H1 (cell line): ENCODE measurements around the gene DCDC1. TPM values are rescaled to one million over a fixed set of nuclear protein-coding genes. Genes with fewer than 3 reads are reported as not detected.

ENCODE experiments used
- CBX8 ChIP-seq: fragments of 300-800, 300-1000 bp; sonication (generic); IDR thresholded peaks from 2 replicates; pipeline ENCODE4 v1.7.1; 2016; ENCODE audit warnings: low read depth, low read length, borderline replicate concordance
- CHD7 ChIP-seq: fragments of 300-600 bp; sonication (generic); IDR thresholded peaks from 2 replicates; pipeline ENCODE4 v1.7.1; 2012; ENCODE audit warnings: low read length, moderate library complexity, mild to moderate bottlenecking, inconsistent platforms; ENCODE audit not compliant: insufficient replicate concordance
- CTCF ChIP-seq, 3 experiments: IDR thresholded peaks; 1 replicate in 2 of 3; 2 replicates in 1 of 3; pipeline versions ENCODE4 v1.5.1 to v1.6.1; 2011; ENCODE audit warnings: low read length in 3 of 3, mild to moderate bottlenecking in 3 of 3, inconsistent platforms in 2 of 3, low read depth in 1 of 3, moderate library complexity in 1 of 3; ENCODE audit not compliant: insufficient read depth in 1 of 3; ENCODE audit errors: control extremely low read depth in 1 of 3
- HDAC2 ChIP-seq, 2 experiments: fragments of 300-600 bp in 1 of 2; sonication (generic) in 1 of 2; IDR thresholded peaks; 2 replicates each; pipeline ENCODE4 v1.6.1; 2011 to 2012; ENCODE audit warnings: low read depth in 2 of 2, low read length in 2 of 2, mild to moderate bottlenecking in 2 of 2, moderate library complexity in 2 of 2, borderline replicate concordance in 1 of 2, inconsistent platforms in 1 of 2
- KDM4A ChIP-seq: IDR thresholded peaks from one replicate; pipeline ENCODE4 v1.7.1; 2012; ENCODE audit warnings: low read depth, mild to moderate bottlenecking, moderate library complexity, low read length, inconsistent platforms; ENCODE audit not compliant: severe bottlenecking
- POU5F1 ChIP-seq: IDR thresholded peaks from 2 replicates; pipeline ENCODE4 v1.6.1; 2011; ENCODE audit warnings: low read depth, mild to moderate bottlenecking, low read length, moderate library complexity
- SIN3A ChIP-seq, 2 experiments: IDR thresholded peaks in 1 of 2; conservative IDR thresholded peaks in 1 of 2; 2 replicates each; pipeline ENCODE4 v1.6.1; 2011 to 2012; ENCODE audit warnings: low read length in 2 of 2, improper control_type of control experiment in 1 of 2, low read depth in 1 of 2, mild to moderate bottlenecking in 1 of 2
- SRF ChIP-seq: IDR thresholded peaks from 2 replicates; pipeline ENCODE4 v1.6.1; 2011; ENCODE audit warnings: mild to moderate bottlenecking, low read depth, low read length, moderate library complexity
- polyA plus RNA-seq, 7 experiments: library from polyadenylated mRNA; depleted of rRNA in 3 of 7; stranded (reverse) in 5 of 7; unstranded in 2 of 7; fragments of >200 nt in 5 of 7; fragments of 200-250 nt in 2 of 7; gene quantifications; 1 replicate in 5 of 7; 2 replicates in 1 of 7; 4 replicates in 1 of 7; pipeline versions ENCODE4 v1.2.1 to v1.2.3, GENCODE V29; 2011 to 2013; ENCODE audit warnings: missing spikeins in 2 of 7, mixed read lengths in 2 of 7
- total RNA-seq: library from RNA; stranded (reverse); fragmentation: NEBNext Ultra II Directional; extraction: Animal tissue kit (Norgen Biotek cat#: 25700); gene quantifications from 2 replicates; pipeline ENCODE4 v1.2.1, GENCODE V29; 2021

The DCDC1 gene
- total and polyA plus RNA-seq, 2 of the 8 experiments (the other 6 are each of a cell fraction or from before 2014, with no cell fraction given), result 0.15 to 0.56 TPM

- TF ChIP-seq CHD7, result no peak
- no peak for TF ChIP-seq CBX8
- TF ChIP-seq SIN3A (conservative IDR thresholded peaks at IDR 0.05 in 1 of 2, IDR thresholded peaks at IDR 0.05 in 1 of 2; ENCODE audit: low read depth in 1 of 2, low read length in 2 of 2), result no peak
- TF ChIP-seq CTCF (IDR thresholded peaks at IDR 0.05; ENCODE audit: control extremely low read depth in 1 of 3, insufficient read depth in 1 of 3, low read depth in 1 of 3, low read length in 3 of 3), result no peak
- no peak for TF ChIP-seq POU5F1
- TF ChIP-seq SRF, result no peak
- TF ChIP-seq HDAC2 (IDR thresholded peaks at IDR 0.05; ENCODE audit: borderline replicate concordance in 1 of 2, low read depth in 2 of 2, low read length in 2 of 2), result no peak
- no peak for TF ChIP-seq KDM4A
These were observed 310.0 kb downstream of the DCDC1 start (continued) for GRCh38 chr11:31059529-31059928.
